GM21526 (cell line): ENCODE results near the gene INO80B.

Experiments
- ATAC-seq: cut with Tn5 transposase; IDR thresholded peaks from one replicate; pipeline ENCODE4 v1.9.1; 2021; ENCODE audit warnings: moderate library complexity; ENCODE audit not compliant: unreplicated experiment, low FRiP score

INO80B gene

DNA sequence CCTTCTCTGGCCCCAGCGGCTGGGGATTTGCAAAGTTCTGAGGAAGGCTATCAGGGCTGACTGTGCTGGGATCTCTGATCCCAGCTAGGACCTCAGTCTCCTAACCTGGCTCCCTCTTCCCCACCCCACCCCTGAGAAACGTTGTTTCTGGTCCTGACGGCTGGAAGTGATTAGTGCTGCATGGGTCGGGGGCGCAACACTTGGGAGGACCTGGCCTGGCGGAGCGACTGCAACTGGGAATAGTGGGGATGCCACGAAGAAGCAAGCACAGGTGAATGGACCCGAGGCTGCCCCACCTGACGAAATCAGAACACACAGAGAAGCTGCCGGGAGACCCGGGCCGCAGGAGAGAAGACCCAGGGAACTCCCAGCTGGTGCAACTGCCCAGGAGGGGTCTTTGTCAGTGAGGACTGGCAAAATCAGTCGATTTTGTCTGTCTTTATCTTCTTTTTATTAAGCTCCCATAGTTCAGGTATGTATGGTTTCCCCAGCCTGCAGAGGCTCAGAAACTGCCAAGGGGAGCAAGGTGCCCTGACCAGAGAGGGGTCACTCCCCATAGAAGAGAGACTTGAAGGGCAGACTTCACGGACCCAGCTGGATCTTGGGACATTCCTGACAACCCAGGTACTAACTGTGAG is 45.2 kb downstream of the INO80B start:
- ATAC-seq = no peak

- ATAC-seq = no peak
Observed at GRCh38 chr2:74500578-74500946, 45.7 kb downstream of the INO80B start.

GRCh38 chr2:74501335-74502071 is 46.6 kb downstream of the INO80B start:
- ATAC-seq = no peak

- no peak for ATAC-seq
Observed at GRCh38 chr2:74502147-74502719, 47.3 kb downstream of the INO80B start.

DNA sequence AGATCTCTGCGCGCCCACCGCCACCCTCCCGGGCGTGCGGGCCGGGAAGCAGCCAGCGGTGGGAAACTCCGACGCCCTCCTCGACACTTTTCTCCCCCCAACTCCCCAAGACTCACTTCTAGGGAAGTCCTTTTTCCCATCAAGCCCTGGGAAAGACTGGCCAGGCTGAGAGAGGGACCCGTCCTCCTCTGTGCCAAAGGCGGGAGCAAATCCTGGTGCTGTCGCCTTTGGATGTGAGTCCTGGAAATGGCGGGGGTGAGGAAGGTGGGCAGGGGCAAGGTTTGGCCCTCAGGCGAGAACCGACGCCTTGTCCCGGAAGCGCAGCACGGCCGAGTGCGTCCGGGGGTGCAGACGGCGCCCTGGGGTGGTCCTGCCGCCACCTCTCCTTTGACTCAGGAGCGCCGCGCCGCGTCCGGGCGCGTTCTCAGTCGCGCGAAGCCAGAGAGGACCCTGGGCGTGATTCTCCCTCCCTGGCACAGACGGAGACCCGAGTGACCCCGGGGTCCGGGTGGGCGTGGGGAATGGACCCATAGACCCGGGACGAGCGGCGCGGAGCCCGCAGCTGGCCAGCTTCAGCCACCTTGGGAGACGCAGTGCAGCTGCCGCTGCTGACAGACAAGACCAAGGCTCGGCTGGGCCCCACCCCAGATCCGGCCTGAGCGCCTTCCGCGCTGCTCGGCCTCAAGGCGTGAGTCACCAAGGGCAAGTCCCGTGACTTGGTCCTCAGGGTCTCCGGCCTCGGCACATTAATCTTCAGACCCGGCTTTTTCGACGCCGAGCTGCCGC is 48.0 kb downstream of the INO80B start:
- ATAC-seq = no peak

GRCh38 chr2:74503506-74504475 is 48.9 kb downstream of the INO80B start:
- no peak for ATAC-seq

- no peak for ATAC-seq
Observed at GRCh38 chr2:74504591-74504990, 49.7 kb downstream of the INO80B start.

GRCh38 chr2:74505448-74506246 is 50.8 kb downstream of the INO80B start:
- ATAC-seq = no peak

DNA sequence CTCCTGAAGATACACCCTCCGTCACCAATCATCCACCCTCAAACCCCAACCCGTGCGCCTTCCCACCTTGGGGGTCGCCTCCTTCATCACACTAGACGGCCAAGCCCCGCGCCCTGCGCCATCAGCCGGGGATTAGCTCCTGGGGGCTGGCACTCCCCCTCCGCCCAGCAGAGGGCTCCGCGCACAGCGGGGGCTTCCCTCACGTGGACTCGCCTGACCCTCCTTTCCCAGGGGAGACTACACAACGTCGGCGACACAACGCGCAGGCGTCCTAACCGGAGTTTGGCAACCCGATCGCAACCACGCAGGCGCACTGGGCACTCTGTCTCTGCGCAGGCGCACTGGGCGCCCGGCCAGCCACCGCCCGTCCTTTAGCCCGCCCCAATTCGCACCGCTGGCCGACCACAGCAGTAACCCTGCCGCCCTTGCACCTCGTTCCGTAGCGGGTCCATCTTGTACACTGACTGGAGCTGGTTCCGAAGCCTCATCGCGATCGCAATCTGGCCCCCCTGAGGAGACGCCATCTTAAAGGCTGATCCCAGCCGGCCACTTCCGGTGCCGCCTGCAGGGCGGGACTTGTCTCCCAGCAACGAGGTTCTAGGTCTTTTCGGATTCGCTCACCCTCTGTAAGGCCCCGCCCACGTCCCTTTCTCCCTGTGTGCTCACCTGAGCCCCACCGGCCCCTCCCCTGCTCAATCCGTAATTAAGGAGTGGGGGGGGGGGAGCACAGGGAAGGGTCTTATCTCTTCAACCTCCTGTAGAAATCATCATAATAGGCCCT is 52.4 kb downstream of the INO80B start, which contains the start of gene PCGF1:
Gene PCGF1 (minus strand): TSS at position 551 of the 781 bp plus-strand sequence. CDS start 27 bp downstream, at position 524.
- ATAC-seq = peak; percentile 78
